Activated CD8-positive, alpha-beta memory T cell treated with anti-CD3 and anti-CD28 coated beads, Interleukin-2, amount 50 U/mL, for 24 hours (primary cell): ENCODE measurements around the gene NUP153.
"Not testable (repeated sequence)": the region's sequence is repeated elsewhere in the genome, so short reads cannot be mapped to it uniquely, and the experiment has no call there.

ENCODE experiments used
- DNase-seq: peaks from one replicate; pipeline ENCODE4 v3.0.0-alpha.2; 2020; ENCODE audit errors: extremely low read depth

NUP153 gene

DNA sequence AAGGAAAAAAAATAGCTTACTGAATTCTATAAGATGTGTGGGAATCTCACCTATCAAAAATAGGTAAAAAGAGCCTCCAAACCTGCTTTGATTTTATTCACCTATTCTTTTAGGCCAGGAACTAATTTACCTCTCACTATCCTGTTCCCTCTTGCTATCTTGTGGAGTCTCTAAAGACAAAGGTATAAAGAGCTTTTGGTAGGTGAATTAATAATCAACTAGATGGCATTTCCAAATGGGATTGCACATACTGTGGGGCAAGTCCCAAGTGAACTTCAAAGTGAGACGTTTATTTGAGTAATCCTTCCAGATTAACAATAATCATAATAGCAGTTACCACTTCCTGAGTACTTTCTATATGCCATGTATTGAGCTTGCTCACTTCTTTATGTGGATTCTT lies 103.8 kb downstream of the NUP153 start:
- no peak for DNase-seq

DNA sequence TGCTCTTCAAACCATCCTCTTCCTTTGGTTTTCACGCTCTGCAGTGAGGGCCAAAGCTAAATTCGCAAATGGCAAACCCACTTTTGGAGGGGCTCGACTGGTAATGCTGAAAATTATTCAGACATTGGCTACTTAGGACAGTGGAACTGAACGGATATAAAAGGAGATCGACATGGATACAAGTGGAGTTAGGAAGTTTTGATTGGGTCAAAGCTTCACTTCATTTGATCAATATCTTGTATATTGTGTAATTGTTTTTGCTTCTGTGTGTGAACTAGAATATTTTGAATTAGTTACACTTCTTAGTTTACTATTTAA lies 105.4 kb downstream of the NUP153 start:
- DNase-seq: no peak

DNA sequence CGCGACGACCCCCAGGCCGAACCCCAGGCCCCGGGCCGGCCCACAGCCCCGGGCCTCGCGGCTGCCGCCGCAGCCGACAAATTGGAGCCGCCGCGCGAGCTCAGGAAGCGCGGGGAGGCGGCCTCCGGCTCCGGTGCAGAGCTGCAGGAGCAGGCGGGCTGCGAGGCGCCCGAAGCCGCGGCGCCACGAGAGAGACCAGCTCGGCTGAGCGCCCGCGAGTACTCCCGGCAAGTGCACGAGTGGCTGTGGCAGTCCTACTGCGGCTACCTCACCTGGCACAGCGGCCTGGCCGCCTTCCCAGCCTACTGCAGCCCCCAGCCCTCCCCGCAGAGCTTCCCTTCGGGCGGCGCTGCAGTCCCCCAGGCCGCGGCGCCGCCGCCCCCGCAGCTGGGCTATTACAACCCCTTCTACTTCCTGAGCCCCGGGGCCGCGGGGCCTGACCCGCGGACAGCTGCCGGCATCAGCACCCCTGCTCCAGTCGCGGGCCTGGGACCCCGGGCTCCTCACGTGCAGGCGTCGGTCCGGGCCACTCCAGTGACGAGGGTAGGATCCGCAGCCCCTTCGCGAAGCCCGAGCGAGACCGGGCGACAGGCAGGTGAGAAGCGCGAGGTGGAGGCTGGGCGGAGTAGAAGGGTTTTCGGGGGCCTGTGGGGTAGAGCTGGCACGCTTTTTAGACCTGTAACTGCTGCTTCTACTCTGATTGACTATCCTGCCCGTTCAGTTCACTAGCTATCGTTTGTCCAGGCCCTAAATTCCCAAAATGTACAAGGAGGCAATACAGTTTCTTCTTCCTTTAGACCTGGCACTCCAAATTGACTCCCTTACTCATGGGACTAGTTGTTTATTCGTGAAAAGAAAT lies 106.0 kb downstream of the NUP153 start:
- DNase-seq: no peak

DNA sequence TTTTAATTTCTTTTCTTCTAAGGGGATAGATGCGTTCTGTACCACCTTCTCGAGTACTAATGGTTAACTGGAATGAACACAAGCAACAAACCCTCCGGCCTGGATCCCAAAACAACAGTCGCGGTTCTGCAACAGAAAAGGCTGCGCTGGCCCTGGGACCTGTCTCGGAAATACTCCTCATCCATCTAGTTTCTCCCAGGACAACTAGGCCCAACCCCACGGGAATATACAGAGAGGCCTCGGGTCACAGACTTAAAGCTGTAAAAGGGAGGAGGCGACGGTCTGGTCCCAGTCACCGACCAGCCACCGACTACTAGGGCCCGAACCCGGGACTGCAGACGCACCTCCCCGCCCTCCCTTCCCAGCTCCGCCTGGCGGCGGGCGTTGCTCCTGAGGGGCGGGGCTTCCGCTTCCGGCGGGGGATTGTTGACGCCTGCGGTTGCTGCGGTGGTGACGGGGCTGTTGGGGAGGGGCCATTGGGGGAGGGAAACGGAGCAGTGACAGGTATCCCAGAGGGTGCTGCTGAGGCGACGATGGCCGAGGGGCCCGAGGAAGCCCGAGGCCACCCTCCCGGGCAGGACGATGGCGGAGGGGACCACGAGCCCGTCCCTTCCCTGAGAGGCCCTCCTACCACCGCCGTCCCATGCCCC lies 106.7 kb downstream of the NUP153 start, which contains the start of gene FAM8A1:
Gene FAM8A1, plus strand, starts transcription at position 426 of the 650 bp plus-strand sequence. Its CDS starts 108 bp downstream, at position 534.
- peak; percentile 92 for DNase-seq

DNA sequence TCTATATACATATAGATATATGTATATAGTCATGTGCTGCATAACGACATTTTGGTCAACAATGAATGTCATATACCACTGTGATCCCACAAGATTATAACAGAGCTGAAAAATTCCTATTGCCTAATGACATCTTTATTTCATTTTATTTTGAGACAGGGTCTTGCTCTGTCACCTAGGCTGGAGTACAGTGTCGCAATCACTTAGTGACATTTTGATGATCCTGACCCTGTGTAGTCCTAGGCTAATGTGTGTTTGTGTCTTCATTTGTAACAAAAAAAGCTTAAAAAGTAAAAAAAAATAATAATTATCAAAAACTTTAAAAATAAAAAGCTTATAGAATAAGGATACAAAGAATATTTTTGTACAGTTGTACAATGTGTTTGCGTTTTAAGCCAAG lies 110.6 kb downstream of the NUP153 start:
- DNase-seq: no peak

DNA sequence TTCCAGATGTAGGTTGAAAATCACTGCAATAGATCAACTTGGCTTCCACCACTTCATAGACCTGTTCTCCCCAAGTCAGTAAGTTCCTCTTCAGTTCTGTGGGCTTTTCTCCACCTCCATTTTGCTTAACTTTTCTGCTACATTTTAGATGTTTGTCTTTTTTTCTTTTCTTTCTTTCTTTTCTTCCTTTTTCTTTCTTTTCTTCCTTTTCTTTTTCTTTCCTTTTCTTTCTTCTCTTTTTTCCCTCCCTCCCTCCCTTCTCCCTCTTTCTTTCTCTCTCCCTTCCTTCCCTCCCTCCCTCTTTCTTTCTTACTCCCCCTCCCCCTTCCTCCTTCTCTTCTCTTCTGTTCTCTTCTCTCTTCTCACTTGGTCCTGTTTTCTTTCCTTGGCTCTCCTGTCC lies 113.5 kb downstream of the NUP153 start:
- no peak for DNase-seq

DNA sequence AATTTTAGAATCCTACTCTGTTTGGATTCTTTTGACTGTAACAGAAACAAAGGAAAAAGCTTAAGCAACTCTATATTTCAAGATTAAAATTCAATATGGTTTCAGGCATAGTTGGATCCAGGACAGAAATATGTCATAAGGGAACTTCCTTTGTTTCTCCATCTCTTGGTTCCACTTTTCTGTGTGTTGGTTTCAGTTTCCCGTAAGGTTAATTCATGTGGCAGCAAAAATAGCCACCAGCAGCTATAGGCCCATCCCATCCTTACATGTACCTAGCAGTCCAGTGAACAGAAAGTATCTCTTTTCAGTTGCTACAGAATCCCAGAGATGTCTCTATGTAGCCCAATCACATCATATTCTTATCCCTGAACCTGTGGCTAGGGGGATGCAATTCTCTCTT lies 115.4 kb downstream of the NUP153 start:
- no peak for DNase-seq

DNA sequence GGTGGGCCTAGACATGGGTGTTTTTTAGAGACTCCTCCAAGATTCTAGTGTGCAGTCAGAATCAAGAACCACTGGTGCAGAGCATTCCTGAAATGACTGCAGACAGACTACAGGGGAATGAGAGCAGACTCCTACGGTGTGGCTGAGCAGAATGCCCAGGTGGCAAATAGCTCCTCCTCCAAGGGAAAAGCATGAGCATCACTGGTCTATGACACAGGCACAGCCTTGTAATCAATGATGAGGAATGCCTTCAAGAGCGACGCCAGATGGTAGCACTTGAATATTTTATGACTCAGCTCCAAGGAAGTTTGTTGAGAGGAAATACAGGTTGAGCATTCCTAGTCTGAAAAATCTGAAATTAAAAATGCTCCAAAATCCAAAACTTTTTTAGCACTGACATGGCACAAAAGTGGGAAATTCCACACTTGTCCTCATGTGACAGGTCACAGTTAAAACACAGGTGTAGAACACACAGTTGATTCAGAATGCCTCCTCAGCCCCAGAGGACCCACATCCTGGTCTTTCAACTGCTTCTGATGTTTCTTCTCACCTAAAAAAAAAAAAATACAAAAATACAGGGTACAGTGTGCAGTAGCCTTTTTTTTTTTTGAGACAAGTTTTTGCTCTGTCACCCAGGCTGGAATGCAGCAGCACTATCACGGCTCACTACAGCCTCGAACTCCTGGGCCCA lies 117.2 kb downstream of the NUP153 start:
- DNase-seq: no peak

DNA sequence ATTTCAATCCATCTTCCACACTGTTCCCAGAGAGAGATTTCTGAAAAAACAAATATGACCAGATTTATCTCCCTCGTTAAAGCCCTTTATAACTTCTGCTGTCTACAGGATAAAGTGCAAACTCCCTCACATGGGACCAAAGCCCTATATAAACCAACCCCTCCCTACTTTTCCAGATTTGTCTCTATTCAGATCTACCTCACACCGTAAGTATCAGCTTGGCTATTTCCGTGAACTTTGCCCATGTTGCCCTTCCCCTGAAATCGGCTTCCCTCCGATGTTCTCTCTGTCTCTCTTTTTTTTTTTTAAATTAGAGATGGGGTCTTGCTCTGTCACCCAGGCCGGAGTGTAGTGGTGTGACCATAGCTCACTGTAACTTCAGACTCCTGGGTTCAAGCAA lies 118.7 kb downstream of the NUP153 start:
- DNase-seq: no peak

DNA sequence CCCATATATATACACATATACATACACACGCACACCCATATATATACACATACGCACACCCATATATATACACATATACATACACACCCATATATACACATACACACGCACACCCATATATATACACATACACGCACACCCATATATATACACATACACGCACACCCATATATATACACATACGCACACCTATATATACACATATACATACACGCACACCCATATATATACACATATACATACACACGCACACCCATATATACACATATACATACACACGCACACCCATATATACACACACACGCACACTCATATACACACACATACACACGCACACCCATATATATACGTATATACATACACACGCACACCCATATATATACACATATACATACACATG lies 120.1 kb downstream of the NUP153 start:
- DNase-seq: not testable (repeated sequence)

DNA sequence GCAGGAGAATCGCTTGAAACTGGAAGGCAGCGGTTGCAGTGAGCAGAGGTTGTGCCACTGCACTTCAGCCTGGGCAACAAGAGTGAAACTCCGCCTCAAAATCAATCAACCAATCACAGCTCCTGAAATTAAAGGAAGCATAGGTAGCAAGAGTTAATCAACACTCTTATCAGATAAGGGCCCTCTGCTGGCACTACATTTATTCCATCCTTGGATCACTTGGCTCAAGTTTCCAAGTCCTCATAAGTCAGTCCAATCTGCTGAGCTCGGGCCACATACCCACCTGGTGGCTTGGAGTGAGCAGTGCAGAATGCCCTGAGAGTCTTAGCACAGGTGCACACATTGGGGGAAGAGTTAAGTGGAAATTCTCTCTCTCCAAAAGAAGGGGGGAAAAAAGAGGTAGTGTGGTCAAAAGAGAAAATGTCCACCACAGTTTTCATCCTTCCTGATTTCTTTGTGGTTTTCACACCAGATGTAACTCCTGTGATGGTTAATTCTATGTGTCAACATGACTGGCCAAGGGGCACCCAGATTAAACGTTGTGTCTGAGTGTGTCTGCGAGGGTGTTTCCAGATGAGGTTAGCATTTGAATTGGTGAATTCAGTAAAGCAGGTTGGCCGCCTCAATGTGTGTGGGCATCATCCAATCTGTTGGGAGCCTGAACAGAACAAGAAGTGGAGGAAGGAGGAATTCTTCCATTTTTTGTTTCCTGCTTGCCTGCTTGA lies 120.8 kb downstream of the NUP153 start:
- no peak for DNase-seq

DNA sequence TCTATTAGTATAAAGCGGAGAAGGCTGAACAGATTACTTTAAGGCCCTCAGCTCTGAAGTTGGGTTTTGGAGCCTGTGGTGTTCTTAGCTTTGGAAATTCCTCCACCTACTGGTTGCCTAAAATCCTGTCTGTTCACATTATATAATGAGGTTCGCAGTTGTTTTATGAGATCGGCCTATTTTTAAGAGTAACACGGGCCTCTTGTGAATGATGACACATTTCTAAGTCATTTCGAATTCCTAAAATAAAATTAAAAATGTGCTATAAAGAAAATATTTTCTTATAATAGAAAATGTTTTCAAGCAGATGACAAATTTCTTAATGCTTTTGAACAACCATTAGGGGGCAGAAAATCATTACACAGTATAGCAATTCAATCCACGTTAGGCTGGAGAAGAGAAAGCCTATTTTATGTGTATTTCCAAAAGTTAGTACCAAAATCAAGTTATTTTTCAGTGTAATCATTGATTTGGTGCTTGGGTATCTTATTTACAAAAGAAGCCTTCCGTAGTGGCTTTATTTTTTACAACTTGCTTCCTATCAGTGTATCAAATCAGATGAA lies 122.4 kb downstream of the NUP153 start:
- no peak for DNase-seq

DNA sequence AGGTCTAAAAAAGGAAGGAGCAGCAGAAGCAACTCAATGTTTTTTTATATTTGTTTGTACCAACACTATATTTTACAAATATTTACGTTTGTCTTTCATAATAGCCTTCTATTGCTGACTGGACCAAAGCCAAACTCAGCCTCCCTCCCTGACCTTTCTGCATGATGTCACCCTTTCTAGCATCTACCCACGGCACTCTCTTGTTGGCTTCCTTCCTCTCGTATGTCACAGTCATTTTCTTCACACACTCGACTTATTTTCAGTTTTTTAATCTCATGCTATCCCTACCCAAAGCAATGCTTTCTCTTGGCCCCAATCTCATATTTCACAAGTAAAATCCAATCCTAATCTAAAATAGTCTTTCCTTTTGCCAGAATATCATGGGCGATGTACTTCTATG lies 122.9 kb downstream of the NUP153 start:
- DNase-seq: no peak

DNA sequence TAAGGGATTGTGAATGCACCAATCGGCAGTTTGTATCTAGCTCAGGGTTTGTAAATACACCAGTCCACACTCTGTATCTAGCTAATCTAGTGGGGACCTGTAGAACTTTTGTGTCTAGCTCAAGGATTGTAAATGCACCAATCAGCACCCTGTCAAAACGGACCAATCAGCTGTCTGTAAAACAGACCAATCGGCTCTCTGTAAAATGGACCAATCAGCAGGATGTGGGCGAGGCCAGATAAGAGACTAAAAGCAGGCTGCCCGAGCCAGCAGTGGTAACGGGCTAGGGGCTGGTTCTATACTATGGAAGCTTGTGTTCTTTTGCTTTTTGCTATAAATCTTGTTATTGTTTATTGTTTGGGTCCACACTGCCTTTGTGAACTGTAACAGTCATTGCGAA lies 125.4 kb downstream of the NUP153 start:
- DNase-seq: not testable (repeated sequence)

DNA sequence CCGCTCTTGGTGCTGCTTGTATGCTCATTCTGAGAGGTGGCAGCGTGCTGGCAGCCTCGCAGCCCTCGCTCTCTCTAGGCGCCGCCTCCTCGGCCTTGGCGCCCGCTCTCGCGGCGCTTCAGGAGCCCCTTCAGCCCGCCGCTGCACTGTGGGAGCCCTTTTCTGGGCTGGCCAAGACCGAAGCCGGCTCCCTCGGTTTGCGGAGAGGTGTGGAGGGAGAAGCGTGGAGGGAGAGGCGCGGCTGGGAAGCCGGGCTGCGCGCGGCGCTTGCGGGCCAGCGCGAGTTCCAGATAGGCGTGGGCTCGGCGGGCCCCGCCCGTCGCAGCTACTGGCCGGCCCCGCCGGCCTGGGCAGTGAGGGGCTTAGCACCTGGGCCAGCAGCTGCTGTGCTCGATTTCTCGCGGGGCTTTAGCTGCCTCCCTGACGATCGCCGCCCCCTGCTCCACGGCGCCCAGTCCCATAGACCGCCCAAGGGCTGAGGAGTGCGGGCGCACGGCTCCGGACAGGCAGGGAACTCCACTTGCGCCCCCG lies 126.1 kb downstream of the NUP153 start:
- DNase-seq: no peak

DNA sequence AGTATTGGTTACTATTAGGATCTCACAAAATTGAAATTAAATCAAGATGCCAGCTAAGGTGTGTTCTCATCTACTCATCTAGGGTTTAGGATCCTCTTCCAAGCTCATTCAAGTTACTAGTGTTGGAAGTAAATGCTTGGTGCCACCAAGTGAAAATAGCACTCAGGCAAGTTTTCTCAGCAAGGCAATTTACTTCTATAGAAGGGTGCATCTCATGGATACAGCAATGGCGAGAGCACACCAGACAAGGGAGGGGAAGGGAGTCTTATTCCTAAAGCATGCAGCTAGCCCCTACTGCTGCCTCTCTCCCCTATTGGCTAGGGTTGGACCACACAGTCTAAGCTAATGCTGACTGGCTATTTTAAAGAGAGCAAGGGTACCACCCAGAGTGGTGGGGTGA lies 129.7 kb downstream of the NUP153 start:
- DNase-seq: no peak

DNA sequence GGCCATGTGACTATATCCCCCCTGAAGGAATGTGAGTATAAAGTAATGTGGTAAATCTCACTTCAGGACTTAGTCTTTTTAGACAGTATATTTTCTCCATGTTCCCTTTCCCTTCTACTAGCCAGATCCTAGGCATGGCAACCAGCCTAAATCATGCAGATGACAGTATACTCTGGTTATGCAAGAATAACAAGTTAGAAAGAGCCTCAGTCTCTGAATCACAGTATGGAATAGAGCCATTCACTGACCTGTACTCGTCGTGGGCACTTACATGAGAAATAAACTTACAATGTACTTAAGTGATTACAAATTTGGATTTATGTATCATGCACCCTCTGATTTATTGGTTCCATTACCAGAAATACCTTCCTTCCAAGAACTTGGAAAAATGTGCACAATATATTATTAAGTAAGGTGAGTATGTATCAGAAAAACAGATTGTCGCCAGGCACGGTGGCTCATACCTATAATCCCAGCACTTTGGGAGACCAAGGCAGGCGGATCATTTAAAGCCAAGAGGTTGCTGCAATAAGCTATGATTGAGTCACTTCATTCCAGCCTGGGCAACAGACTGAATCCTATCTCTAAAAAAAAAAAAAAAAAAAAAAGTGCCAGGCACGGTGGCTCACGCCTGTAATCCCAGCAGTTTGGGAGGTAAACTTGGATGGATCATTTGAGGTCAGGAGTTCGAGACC lies 131.7 kb downstream of the NUP153 start:
- DNase-seq: no peak

DNA sequence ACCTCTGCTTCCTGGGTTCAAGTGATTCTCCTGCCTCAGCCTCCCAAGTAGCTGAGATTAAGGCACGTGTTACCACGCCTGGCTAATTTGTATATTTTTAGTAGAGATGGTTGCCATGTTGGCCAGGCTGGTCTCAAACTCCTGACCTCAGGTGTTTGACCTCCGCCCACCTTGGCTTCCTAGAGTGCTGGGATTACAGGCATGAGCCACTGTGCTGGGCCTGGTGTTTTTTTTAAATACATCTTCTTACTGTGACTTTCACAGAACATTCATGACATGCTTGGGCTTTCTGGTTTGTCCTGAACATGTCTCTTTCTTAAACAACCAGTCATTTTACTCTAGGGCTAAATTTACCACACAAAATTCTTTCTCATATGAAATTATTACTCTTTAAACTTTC lies 141.3 kb downstream of the NUP153 start:
- DNase-seq: no peak
